Keratinocyte (primary cell): ENCODE results near the gene NRG3. TPM values are rescaled to one million over a fixed set of nuclear protein-coding genes. Genes with fewer than 3 reads are reported as not detected.

Source experiments
- DNase-seq: peaks from one replicate; pipeline ENCODE4 v3.0.0-alpha.2; 2011; ENCODE audit warnings: low read depth, missing footprints, low spot score
- FAIRE-seq: peaks from 2 replicates; lab custom pipeline; 2011; peaks lifted over from hg19 to GRCh38; lab: Jason Lieb, UNC
- H2AFZ ChIP-seq: 2 replicates; pipeline ENCODE4 v1.6.0; 2012; ENCODE audit warnings: low read length, control low read depth, inconsistent platforms; ENCODE audit not compliant: control insufficient read depth
- H3K27ac ChIP-seq: 2 replicates; pipeline ENCODE4 v1.5.1; 2011; ENCODE audit warnings: low read length; ENCODE audit not compliant: control insufficient read depth, insufficient read depth
- H3K27me3 ChIP-seq: 3 replicates; pipeline ENCODE4 v1.6.0; 2011; ENCODE audit warnings: low read length; ENCODE audit not compliant: control insufficient read depth, insufficient read depth; ENCODE audit errors: extremely low read depth
- H3K36me3 ChIP-seq, 2 experiments: 2 replicates in 1 of 2; 3 replicates in 1 of 2; pipeline ENCODE4 v1.5.1; 2011; ENCODE audit warnings: low read length in 2 of 2, mild to moderate bottlenecking in 1 of 2; ENCODE audit not compliant: control insufficient read depth in 2 of 2, insufficient read depth in 2 of 2; ENCODE audit errors: extremely low read depth in 1 of 2
- H3K4me1 ChIP-seq: 3 replicates; pipeline ENCODE4 v1.5.1; 2011; ENCODE audit warnings: low read length; ENCODE audit not compliant: control insufficient read depth, insufficient read depth; ENCODE audit errors: extremely low read depth
- H3K4me2 ChIP-seq: 3 replicates; pipeline ENCODE4 v1.6.0; 2011; ENCODE audit warnings: low read depth, low read length; ENCODE audit not compliant: control insufficient read depth, insufficient read depth; ENCODE audit errors: extremely low read depth
- H3K4me3 ChIP-seq, 3 experiments: fragments of 200-600 bp in 1 of 3; sonication (generic) in 1 of 3; 2 replicates in 2 of 3; 3 replicates in 1 of 3; pipeline ENCODE4 v1.5.1; 2011 to 2016; ENCODE audit warnings: low read length in 3 of 3, mild to moderate bottlenecking in 3 of 3, control low read depth in 2 of 3, inconsistent platforms in 1 of 3, low read depth in 1 of 3, mixed read lengths in 1 of 3, mixed run types in 1 of 3, moderate library complexity in 1 of 3; ENCODE audit not compliant: control insufficient read depth in 2 of 3, insufficient read depth in 2 of 3; ENCODE audit errors: extremely low read depth in 1 of 3
- H3K79me2 ChIP-seq: 2 replicates; pipeline ENCODE4 v1.6.0; 2012; ENCODE audit warnings: low read length; ENCODE audit not compliant: control insufficient read depth, insufficient read depth
- H3K9ac ChIP-seq: 3 replicates; pipeline ENCODE4 v1.6.0; 2011; ENCODE audit warnings: low read length; ENCODE audit not compliant: control insufficient read depth, insufficient read depth; ENCODE audit errors: extremely low read depth
- H3K9me1 ChIP-seq: 3 replicates; pipeline ENCODE4 v1.6.0; 2011; ENCODE audit warnings: low read length; ENCODE audit not compliant: control insufficient read depth, insufficient read depth; ENCODE audit errors: extremely low read depth
- H3K9me3 ChIP-seq: 2 replicates; pipeline ENCODE4 v1.5.1; 2012; ENCODE audit warnings: low read depth, low read length; ENCODE audit not compliant: control insufficient read depth
- H4K20me1 ChIP-seq: 3 replicates; pipeline ENCODE4 v1.6.0; 2011; ENCODE audit warnings: low read length; ENCODE audit not compliant: control insufficient read depth, insufficient read depth; ENCODE audit errors: extremely low read depth
- CTCF ChIP-seq, 3 experiments: IDR thresholded peaks in 1 of 3; conservative IDR thresholded peaks in 1 of 3; optimal IDR thresholded peaks in 1 of 3; 2 replicates in 2 of 3; 3 replicates in 1 of 3; pipeline versions ENCODE3 to v1.5.1; 2011; ENCODE audit warnings: low read length in 3 of 3, mild to moderate bottlenecking in 3 of 3, moderate library complexity in 2 of 3, control low read depth in 1 of 3, inconsistent platforms in 1 of 3; ENCODE audit not compliant: insufficient read depth in 2 of 3; ENCODE audit errors: extremely low read depth in 1 of 3
- EZH2 ChIP-seq: IDR thresholded peaks from one replicate; pipeline ENCODE4 v1.6.1; 2012; ENCODE audit warnings: inconsistent platforms, mild to moderate bottlenecking, low read length, moderate library complexity
- dilution Hi-C: fragments of 300-500 bp; cut with MboI; formaldehyde crosslinking; loops from one replicate; pipeline ENCODE4 v1.7.0; 2020; ENCODE audit warnings: low sequenced_read_pairs; ENCODE audit not compliant: extremely low pct_ligation_motif_present
- polyA plus RNA-seq, 5 experiments: library from polyadenylated mRNA; depleted of rRNA in 3 of 5; stranded (reverse) in 3 of 5; stranded (forward) in 1 of 5; unstranded in 1 of 5; fragments of >200 nt; gene quantifications; 1 replicate in 1 of 5; 2 replicates in 3 of 5; 3 replicates in 1 of 5; pipeline versions ENCODE4 v1.2.1 to v1.2.3, GENCODE V29; 2011 to 2012; ENCODE audit warnings: missing spikeins in 2 of 5, low read depth in 1 of 5, low replicate concordance in 1 of 5

Gene NRG3
- polyA plus RNA-seq, 1 donor (not counting 4 experiments of a cell fraction or from before 2014, with no cell fraction given), result not detected

- Histone ChIP-seq H3K9me1 (no peaks in the 10 kb centered on the region), H3K79me2 (no peaks in the 10 kb centered on the region), H3K4me2 (no peak overlapping the region), H3K27me3 (no peaks in the 10 kb centered on the region), H4K20me1 (no peaks in the 10 kb centered on the region), H3K9me3 (no peaks in the 10 kb centered on the region), H3K36me3 (no peaks in the 10 kb centered on the region), H3K9ac (no peak overlapping the region), H2AFZ (no peak overlapping the region), H3K4me3 (no peak overlapping the region), H3K4me1 (no peaks in the 10 kb centered on the region), H3K27ac (no peak overlapping the region)
- FAIRE-seq (no peak), DNase-seq (no peak)
- dilution Hi-C loops, result no loop called here
- TF ChIP-seq EZH2, result no peak
- no peak for TF ChIP-seq CTCF (optimal IDR thresholded peaks at IDR 0.05 in 1 of 3, IDR thresholded peaks at IDR 0.05 in 1 of 3, conservative IDR thresholded peaks at IDR 0.05 in 1 of 3; ENCODE audit: extremely low read depth in 1 of 3, insufficient read depth in 2 of 3, low read length in 3 of 3)
Observed at GRCh38 chr10:82256275-82256674, 381.3 kb downstream of the NRG3 start.

GRCh38 chr10:82266438-82266837, 391.4 kb downstream of the NRG3 start:
- Histone ChIP-seq H3K9me1 (no peaks in the 10 kb centered on the region), H3K9me3 (no peaks in the 10 kb centered on the region), H3K4me3 (no peak overlapping the region), H3K36me3 (no peaks in the 10 kb centered on the region), H4K20me1 (no peaks in the 10 kb centered on the region), H3K27me3 (no peaks in the 10 kb centered on the region), H3K27ac (no peak overlapping the region), H3K79me2 (no peaks in the 10 kb centered on the region), H3K4me1 (no peaks in the 10 kb centered on the region), H3K9ac (no peak overlapping the region), H3K4me2 (no peak overlapping the region), H2AFZ (no peak overlapping the region)
- dilution Hi-C loops, result no loop called here
- TF ChIP-seq EZH2 (no peak), CTCF (optimal IDR thresholded peaks at IDR 0.05 in 1 of 3, IDR thresholded peaks at IDR 0.05 in 1 of 3, conservative IDR thresholded peaks at IDR 0.05 in 1 of 3; ENCODE audit: extremely low read depth in 1 of 3, insufficient read depth in 2 of 3, low read length in 3 of 3) (no peak)
- DNase-seq (no peak), FAIRE-seq (no peak)
